Fibroblast of villous mesenchyme (primary cell): Measurements from ENCODE around the gene RINT1. TPM values are rescaled to one million over a fixed set of nuclear protein-coding genes. Genes with fewer than 3 reads are reported as not detected.

Experiments
- DNase-seq: peaks from one replicate; pipeline ENCODE4 v3.0.0-alpha.2; 2010; ENCODE audit warnings: low read depth
- H3K4me3 ChIP-seq: 2 replicates; pipeline ENCODE4 v1.5.1; 2011; ENCODE audit warnings: low read depth, mild to moderate bottlenecking, low read length
- total RNA-seq: library from RNA; depleted of rRNA; stranded (reverse); fragments of >200 nt; gene quantifications from 2 replicates; pipeline ENCODE4 v1.2.3, GENCODE V29; 2012
- TF ChIP-seq, protein P1 (sequence below): IDR thresholded peaks from 2 replicates; pipeline ENCODE4 v1.5.1; 2012; ENCODE audit warnings: low read depth, mild to moderate bottlenecking, low read length; ENCODE audit not compliant: insufficient read depth

Gene RINT1
- total RNA-seq, 1 donor, result 22.5 TPM

DNA sequence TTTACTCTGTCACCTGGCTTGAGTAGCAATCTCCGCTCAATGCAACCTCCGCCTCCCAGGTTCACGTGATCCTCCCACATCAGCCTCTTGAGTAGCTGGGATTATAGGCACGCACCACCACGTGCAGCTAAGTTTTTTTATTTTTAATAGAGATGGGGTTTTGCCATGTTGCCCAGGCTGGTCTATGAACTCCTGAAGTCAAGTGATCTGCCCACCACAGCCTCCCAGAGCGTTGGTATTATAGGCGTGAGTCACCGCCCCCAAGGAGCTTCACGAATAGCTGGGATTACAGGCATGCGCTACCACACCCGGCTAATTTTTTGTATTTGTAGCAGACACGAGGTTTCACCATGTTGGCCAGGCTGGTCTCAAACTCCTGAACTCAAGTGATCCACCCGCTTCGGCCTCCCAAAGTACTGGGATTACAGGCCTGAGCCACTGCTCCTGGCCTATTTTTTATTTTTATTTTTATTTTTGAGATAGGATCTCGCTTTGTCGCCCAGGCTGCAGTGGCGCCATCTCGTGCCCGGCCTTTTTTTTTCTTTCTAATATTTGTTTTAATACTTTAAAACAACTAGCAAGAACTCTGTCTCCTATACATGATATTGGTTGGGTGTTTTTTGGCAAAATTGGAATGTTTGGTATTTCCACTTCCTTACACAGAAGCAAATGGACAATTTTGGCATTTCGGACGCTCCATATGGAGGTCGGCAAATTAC, 48.2 kb downstream of the RINT1 start:
- H3K4me3 ChIP-seq, result no peak overlapping the region
- TF ChIP-seq, protein P1, sequence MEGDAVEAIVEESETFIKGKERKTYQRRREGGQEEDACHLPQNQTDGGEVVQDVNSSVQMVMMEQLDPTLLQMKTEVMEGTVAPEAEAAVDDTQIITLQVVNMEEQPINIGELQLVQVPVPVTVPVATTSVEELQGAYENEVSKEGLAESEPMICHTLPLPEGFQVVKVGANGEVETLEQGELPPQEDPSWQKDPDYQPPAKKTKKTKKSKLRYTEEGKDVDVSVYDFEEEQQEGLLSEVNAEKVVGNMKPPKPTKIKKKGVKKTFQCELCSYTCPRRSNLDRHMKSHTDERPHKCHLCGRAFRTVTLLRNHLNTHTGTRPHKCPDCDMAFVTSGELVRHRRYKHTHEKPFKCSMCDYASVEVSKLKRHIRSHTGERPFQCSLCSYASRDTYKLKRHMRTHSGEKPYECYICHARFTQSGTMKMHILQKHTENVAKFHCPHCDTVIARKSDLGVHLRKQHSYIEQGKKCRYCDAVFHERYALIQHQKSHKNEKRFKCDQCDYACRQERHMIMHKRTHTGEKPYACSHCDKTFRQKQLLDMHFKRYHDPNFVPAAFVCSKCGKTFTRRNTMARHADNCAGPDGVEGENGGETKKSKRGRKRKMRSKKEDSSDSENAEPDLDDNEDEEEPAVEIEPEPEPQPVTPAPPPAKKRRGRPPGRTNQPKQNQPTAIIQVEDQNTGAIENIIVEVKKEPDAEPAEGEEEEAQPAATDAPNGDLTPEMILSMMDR, result peak; percentile 10
- DNase-seq, result peak; percentile 28

DNA sequence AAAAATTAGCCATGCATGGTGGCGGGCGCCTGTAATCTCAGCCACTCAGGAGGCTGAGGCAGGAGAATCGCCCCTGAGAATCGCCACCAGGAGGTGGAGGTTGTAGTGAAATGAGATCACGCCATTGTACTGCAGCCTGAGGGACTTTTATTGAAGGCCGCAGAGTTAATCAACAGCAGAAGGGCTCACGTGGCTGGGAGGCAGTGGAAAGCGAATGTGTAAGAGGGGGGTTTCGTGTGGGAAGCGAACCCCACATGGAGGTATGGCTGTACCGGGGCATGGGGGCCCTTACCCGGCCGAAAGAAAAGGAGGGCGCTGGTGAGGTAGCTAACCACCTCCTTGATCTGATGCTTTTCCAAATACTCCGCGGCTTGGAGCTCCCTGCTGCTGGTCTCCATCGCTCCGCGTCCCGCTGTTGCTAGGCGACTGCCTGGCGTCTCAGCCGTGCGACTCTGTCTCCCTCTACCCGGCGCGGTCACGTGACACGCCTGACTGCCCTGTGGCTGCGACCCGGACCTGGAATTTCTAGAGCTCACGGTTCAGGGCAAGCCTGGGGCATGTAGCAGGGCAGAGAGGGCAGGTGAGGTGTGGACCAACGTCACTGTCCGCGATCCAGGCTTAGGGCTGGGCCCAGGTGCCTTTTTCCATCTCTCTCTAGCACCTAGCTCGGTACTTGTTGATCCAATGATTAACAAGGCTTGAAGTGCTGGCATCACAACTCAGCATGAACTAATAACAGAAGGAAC, 49.2 kb downstream of the RINT1 start, which contains the start of gene EFCAB10:
Gene EFCAB10 (minus strand): TSS at position 428 of the 746 bp plus-strand sequence. CDS start 30 bp downstream, at position 398.
- TF ChIP-seq, protein P1, result no peak
- DNase-seq, result peak; percentile 38
- H3K4me3 ChIP-seq, result peak within 1 kb of the TSS; percentile 52

DNA sequence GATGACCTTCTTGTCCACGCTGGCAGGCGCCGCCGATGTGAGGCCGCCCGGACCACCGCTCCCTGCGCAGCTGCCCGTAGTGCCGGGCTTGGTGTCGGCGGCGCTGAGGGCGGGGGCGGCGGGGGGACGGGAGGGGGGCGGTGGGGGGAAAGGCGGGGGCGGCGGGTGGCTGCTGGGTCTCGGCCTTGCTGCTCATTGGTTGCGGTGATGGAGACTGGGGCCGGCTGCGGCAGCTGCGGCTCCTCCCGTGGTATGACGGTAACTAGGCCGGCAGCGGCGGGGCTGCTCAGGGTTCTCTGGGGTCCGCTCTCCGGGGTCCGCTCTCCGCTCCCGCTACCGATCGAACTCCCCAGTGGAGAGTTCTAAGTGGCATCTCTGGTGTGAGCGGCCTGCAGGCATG, 51.1 kb downstream of the RINT1 start:
- no peak overlapping the region for H3K4me3 ChIP-seq
- no peak for DNase-seq
- TF ChIP-seq, protein P1, result no peak

DNA sequence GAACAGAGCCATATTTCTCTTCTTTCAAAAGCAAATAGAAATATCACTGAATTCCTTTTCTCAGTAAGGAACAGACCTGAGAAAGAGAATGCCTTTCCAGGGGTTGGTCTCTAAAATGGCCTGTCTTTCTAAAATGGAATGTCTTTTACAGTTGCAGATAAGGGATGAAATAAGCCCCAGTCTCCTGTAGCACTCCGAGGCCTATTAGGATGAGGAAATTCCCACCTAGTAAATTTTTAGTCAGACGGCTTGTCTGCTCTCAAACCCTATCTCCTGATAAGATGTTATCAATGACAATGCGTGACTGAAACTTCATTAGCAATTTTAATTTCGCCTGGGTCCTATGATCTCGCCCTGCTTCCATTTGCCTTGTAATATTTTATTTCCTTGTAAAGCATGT, 52.2 kb downstream of the RINT1 start:
- no peak overlapping the region for H3K4me3 ChIP-seq
- TF ChIP-seq, protein P1, result no peak
- DNase-seq, result no peak

DNA sequence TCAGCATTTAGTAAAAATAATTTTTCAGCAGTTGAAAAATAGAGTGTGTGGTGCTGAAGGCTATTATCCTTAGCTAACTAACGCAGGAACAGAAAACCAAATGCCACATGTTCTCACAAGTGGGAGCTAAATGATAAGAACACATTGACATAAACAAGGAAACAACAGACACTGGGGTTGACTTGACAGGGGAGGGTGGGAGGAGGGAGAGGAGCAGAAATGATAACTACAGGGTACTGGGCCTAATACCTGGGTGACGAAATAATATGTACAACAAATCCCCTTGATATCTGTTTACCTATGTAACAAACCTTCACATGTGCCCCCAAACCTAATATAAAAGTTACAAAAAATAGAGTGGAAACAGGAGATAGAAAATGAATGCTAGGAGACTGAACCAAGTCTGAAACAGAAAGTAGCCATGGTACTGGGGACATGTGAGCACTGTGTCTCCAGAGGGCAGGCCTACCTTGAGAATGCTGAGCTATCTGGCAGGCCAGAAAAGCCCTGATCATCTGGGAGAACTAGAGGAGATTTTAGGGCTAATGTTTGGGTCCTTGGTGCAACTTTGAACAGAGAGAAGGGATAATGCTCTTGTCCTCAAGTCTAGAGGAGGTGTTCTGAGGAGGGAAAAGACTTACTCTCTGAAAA, 54.0 kb downstream of the RINT1 start:
- TF ChIP-seq, protein P1, result no peak

DNA sequence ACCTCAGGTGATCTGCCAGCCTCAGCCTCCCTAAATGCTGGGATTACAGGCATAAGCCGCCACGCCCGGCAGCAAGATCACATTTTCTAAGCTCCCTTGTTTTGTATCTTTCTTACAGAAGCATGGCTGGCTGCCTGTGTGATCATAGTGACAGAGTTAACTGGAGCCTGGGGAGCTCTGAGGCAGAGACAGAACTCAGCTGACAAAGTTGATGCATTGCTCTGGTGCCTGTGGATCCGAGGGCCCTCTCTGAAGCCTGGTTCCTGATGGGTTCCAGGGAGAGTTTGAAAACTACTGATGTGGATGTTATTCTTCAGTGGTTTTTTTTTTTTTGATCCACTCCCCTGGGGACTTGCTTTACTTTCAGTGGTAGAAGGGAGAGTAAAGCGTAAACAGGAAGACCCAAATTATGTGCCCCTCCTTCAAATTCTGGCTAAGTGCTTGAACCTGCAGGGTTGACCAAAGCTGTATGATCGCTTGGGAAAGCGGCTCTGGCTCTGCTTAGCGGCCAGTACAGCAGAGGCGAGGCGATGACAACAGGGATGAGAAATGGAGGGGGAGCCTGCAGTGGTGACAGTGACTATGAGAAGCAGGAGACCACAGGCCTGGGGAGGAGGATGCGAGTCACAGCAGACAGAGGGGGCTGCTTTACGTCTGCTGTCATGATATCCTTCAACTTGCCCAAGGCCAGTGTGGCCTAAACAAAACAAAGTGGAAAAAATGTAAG, 56.1 kb downstream of the RINT1 start:
- TF ChIP-seq, protein P1, result no peak
- DNase-seq, result peak; percentile 10
- no peak overlapping the region for H3K4me3 ChIP-seq

More for the DNA sequence above, 54.0 kb downstream of the RINT1 start:
- H3K4me3 ChIP-seq, result no peak overlapping the region
- no peak for DNase-seq
